ENCODE data around the gene TMTC2.

Gene TMTC2

DNA sequence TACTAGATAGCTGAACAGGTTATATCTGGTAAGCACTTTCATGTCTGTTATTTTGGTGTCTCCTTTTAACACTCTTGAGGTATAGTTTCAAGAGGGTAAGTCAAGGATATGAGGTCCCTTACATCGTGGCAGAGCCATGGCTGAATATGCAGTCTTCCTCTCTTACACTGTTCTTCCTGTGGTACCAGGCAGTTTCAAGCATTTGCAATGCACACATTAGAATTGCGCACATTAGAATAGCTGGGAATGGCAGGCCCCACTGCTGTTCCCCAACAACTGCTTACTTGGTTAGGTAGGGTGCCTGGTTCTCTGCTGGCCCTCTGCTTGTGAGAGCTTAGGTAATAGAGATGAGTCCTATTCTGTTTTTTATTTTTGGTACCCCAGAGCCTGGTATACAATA, 41.2 kb downstream of the TMTC2 start:
- H3K4me3 ChIP-seq (IDR thresholded peaks at IDR 0.05; ENCODE audit: insufficient read depth, low read depth, low read length) = no peak overlapping the region
- no peaks in the 10 kb centered on the region for H3K4me1 ChIP-seq (ENCODE audit: low read depth, poor library complexity, severe bottlenecking)
- H3K79me2 ChIP-seq (ENCODE audit: insufficient read depth, low read depth) = no peaks in the 10 kb centered on the region
- no peak overlapping the region for H3K4me2 ChIP-seq
- H3K27ac ChIP-seq = no peak overlapping the region
- TF ChIP-seq, protein P1, sequence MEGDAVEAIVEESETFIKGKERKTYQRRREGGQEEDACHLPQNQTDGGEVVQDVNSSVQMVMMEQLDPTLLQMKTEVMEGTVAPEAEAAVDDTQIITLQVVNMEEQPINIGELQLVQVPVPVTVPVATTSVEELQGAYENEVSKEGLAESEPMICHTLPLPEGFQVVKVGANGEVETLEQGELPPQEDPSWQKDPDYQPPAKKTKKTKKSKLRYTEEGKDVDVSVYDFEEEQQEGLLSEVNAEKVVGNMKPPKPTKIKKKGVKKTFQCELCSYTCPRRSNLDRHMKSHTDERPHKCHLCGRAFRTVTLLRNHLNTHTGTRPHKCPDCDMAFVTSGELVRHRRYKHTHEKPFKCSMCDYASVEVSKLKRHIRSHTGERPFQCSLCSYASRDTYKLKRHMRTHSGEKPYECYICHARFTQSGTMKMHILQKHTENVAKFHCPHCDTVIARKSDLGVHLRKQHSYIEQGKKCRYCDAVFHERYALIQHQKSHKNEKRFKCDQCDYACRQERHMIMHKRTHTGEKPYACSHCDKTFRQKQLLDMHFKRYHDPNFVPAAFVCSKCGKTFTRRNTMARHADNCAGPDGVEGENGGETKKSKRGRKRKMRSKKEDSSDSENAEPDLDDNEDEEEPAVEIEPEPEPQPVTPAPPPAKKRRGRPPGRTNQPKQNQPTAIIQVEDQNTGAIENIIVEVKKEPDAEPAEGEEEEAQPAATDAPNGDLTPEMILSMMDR (conservative IDR thresholded peaks at IDR 0.05; ENCODE audit: low read depth, low read length) = no peak
- H4K20me1 ChIP-seq (ENCODE audit: insufficient read depth) = no peaks in the 10 kb centered on the region
- H3K27me3 ChIP-seq (ENCODE audit: insufficient read depth, low read depth) = no peaks in the 10 kb centered on the region
- no peak overlapping the region for H3K9ac ChIP-seq
- H2AFZ ChIP-seq (ENCODE audit: low read depth) = no peak overlapping the region
- H3K36me3 ChIP-seq (ENCODE audit: insufficient read depth) = no peaks in the 10 kb centered on the region

DNA sequence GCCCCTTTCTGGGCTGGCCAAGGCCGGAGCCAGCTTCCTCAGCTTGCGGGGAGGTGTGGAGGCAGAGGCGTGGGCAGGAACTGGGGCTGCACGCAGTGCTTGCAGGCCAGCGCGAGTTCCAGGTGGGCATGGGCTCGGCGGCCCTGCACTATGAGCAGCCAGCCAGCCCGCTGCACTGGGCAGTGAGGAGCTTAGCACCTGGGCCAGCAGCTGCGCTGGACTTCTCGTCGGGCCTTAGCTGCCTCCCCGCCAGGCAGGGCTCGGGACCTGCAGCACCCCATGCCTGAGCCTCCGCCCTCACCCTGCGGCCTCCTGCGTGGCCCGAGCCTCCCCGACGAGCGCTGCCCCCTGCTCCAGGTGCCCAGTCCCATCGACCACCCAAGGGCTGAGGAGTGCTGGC, 42.0 kb downstream of the TMTC2 start:
- Histone ChIP-seq H3K4me1 (ENCODE audit: low read depth, poor library complexity, severe bottlenecking) (no peaks in the 10 kb centered on the region), H4K20me1 (ENCODE audit: insufficient read depth) (no peaks in the 10 kb centered on the region), H3K4me3 (IDR thresholded peaks at IDR 0.05; ENCODE audit: insufficient read depth, low read depth, low read length) (no peak overlapping the region), H3K36me3 (ENCODE audit: insufficient read depth) (no peaks in the 10 kb centered on the region), H3K27me3 (ENCODE audit: insufficient read depth, low read depth) (no peaks in the 10 kb centered on the region), H3K27ac (no peak overlapping the region), H2AFZ (ENCODE audit: low read depth) (no peak overlapping the region), H3K4me2 (no peak overlapping the region), H3K9ac (no peak overlapping the region), H3K79me2 (ENCODE audit: insufficient read depth, low read depth) (no peaks in the 10 kb centered on the region)
- TF ChIP-seq, protein P1 (conservative IDR thresholded peaks at IDR 0.05; ENCODE audit: low read depth, low read length) = no peak

DNA sequence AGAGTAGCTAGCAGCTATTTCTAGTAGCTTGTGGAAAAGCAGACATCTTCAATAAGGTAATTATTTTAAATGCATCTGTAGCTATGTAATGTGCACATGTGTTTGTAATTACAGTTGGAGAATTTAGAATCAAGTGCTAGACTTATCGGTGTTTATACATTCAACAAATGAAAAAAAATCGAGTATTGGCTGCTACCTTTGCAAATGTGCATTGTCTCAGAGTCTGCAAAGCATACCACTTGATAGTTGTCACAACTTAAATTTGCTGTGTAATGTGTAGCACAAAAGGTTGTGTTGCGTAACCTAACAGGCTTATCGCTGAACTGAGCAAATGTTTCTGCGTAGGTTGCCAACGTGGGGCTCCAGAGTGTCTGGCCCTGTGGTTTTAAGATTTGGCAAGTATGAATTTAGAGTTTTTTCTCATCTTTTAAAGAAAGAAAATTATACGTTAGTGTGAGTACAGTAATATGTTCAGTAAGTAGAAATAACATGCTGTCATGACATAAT, 44.3 kb downstream of the TMTC2 start:
- Histone ChIP-seq H3K27me3 (ENCODE audit: insufficient read depth, low read depth) (no peaks in the 10 kb centered on the region), H3K4me1 (ENCODE audit: low read depth, poor library complexity, severe bottlenecking) (no peaks in the 10 kb centered on the region), H4K20me1 (ENCODE audit: insufficient read depth) (no peaks in the 10 kb centered on the region), H3K4me2 (no peak overlapping the region), H3K79me2 (ENCODE audit: insufficient read depth, low read depth) (no peaks in the 10 kb centered on the region), H2AFZ (ENCODE audit: low read depth) (no peak overlapping the region), H3K27ac (no peak overlapping the region), H3K9ac (no peak overlapping the region), H3K4me3 (IDR thresholded peaks at IDR 0.05; ENCODE audit: insufficient read depth, low read depth, low read length) (no peak overlapping the region), H3K36me3 (ENCODE audit: insufficient read depth) (no peaks in the 10 kb centered on the region)
- TF ChIP-seq, protein P1 (conservative IDR thresholded peaks at IDR 0.05; ENCODE audit: low read depth, low read length) = no peak

DNA sequence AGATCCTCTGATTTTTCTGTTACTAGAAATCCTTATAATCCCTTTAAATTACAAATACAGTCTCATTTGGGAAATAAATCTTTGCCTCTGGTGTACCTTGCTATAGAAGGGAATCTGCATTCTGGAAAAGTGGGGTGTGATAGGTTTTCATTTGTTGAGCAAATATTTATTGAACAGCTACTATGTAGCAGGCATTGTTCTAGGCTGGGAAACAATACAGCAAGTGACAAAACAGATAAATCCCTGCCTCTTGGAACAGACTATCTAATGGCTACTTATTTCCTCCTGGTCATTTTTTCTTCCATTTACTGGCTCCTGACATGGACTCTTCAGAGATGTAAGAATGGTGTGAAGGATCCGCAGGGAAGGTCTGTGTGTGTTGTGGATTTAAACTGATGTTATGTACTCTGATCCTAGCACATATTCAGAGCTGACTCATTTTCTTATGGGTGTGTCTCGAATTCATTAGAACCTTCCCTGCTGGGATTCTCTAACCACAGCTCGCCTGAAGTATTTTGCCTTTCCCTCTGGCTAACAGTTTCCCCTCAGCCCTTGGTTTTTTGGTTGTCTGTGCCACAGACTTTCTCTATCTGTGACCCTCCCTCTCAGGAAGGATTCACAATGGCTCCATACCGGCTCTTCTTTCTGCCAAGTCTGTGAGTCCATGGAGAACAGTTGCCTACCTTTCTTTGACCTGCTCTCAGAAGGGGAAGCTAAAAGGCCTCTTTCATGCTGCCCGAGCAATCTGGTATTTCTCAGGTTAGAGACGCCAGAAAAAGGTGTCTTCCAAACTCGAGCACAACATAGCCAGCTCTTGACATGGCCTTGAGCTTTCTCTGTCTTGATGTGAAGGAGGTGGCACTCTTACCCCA, 53.7 kb downstream of the TMTC2 start:
- H3K27ac ChIP-seq = no peak overlapping the region
- no peaks in the 10 kb centered on the region for H3K79me2 ChIP-seq (ENCODE audit: insufficient read depth, low read depth)
- no peak overlapping the region for H3K9ac ChIP-seq
- H3K4me2 ChIP-seq = no peak overlapping the region
- H2AFZ ChIP-seq (ENCODE audit: low read depth) = no peak overlapping the region
- TF ChIP-seq, protein P1 (conservative IDR thresholded peaks at IDR 0.05; ENCODE audit: low read depth, low read length) = no peak
- H4K20me1 ChIP-seq (ENCODE audit: insufficient read depth) = no peaks in the 10 kb centered on the region
- H3K4me3 ChIP-seq (IDR thresholded peaks at IDR 0.05; ENCODE audit: insufficient read depth, low read depth, low read length) = no peak overlapping the region
- no peaks in the 10 kb centered on the region for H3K27me3 ChIP-seq (ENCODE audit: insufficient read depth, low read depth)
- H3K4me1 ChIP-seq (ENCODE audit: low read depth, poor library complexity, severe bottlenecking) = no peaks in the 10 kb centered on the region
- H3K36me3 ChIP-seq (ENCODE audit: insufficient read depth) = no peaks in the 10 kb centered on the region

Data from KMS-11 (cell line).